Measurements from ENCODE around the gene KLHL35.

- TF ChIP-seq CTCF (IDR thresholded peaks at IDR 0.05; ENCODE audit: insufficient read depth, low read length, poor library complexity, severe bottlenecking), result no peak
- no peak for TF ChIP-seq EZH2phosphoT487 (conservative IDR thresholded peaks at IDR 0.05; ENCODE audit: low read length)
Observed at GRCh38 chr11:75463106-75463774, 30.2 kb upstream of the KLHL35 start.

Data from SU-DHL-6 (cell line).